Measurements from ENCODE around the gene AP5M1. TPM values are rescaled to one million over a fixed set of nuclear protein-coding genes. Genes with fewer than 3 reads are reported as not detected.

Gene AP5M1
- total and polyA plus RNA-seq, 2 of the 13 experiments (the other 11 are each of a cell fraction or from before 2014, with no cell fraction given) = 14.8 to 35.0 TPM

DNA sequence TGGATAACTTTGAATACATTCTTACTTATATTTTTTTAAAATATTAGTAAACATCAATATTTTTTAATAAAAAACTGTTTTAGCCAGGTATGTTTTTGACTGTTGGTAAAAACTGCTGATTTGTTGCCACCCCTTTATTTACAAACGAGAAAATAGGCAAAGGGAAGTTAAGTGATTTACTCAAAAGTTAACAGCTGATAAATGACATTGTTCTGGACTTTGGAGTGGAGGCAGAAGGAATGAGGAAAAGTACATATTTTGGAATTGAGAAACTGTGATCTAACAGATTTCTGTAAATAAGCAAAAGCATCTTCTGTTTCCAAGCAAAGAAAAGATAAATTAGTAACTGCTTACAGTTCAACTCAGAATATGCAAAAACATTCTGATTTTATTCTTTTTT is 4.5 kb downstream of the AP5M1 start:
- H3K9me3 ChIP-seq (ENCODE audit: low read length) = no peaks in the 10 kb centered on the region
- peak; percentile 16 for DNase-seq (ENCODE audit: low spot score)
- 56% methylated on average over 1 of the region's 1 CpG for WGBS (ENCODE audit: low lambda C conversion rate)
- no peak for FAIRE-seq
- BruUV-seq (replicated peaks) = no TSS peak
- peaks cover 9% of the 10 kb centered on the region for H4K20me1 ChIP-seq (ENCODE audit: insufficient read depth, low read length)
- in situ Hi-C loops (cut with HindIII; ENCODE audit: extremely low pct_ligation_motif_present, low pct_unique_long_range_greater_than_20kb) = no loop called here
- no peaks in the 10 kb centered on the region; a peak in 1 of 5 replicates for H3K27me3 ChIP-seq (ENCODE audit: control insufficient read depth in 1 of 2, insufficient read depth in 2 of 2, low read length in 2 of 2)
- ChIA-PET POLR2A (interaction anchor here (1.0 kb wide), 1 partner anchor 72 kb away, joined by 3 read pairs; no protein-coding TSS in a partner anchor), CTCF (ENCODE audit: low intra/inter-chr PET ratio, low total read pairs) (no interaction called here)
- peak overlapping the region; percentile 13; the same call in 1 of the 2 replicates for H3K4me2 ChIP-seq (ENCODE audit: low read depth, low read length)
- intact Hi-C loops (cut with micrococcal nuclease; ENCODE audit: unreplicated experiment) = no loop called here
- H3K9ac ChIP-seq (ENCODE audit: insufficient read depth, low read depth, low read length) = no peak overlapping the region
- peaks cover 37% of the 10 kb centered on the region for H3K4me1 ChIP-seq (ENCODE audit: insufficient read depth, low read length)
- peaks cover 54% of the 10 kb centered on the region for H3K79me2 ChIP-seq (ENCODE audit: insufficient read depth, low read length)
- H3K36me3 ChIP-seq (replicated peaks in 1 of 2; ENCODE audit: control insufficient read depth in 1 of 2, insufficient read depth in 2 of 2, low read length in 2 of 2) = peaks cover 2 to 16% of the 10 kb centered on the region in 2 experiments
- ATAC-seq = no peak
- no peak overlapping the region for H3K27ac ChIP-seq (ENCODE audit: extremely low read length, insufficient read depth, low read length)
- no peak overlapping the region for H2AFZ ChIP-seq (ENCODE audit: low read length)
- H3K4me3 ChIP-seq (replicated peaks in 1 of 3; ENCODE audit: insufficient read depth in 1 of 3, low read depth in 2 of 3, low read length in 3 of 3) = no peak overlapping the region
- TF ChIP-seq ELF3 (CRISPR knock-in tag; IDR thresholded peaks at IDR 0.05) (peak; percentile 60; the same call in 1 of the 2 replicates), FOXA3 (CRISPR knock-in tag; IDR thresholded peaks at IDR 0.05) (peak; percentile 48), SAP130 (CRISPR knock-in tag; IDR thresholded peaks at IDR 0.05; ENCODE audit: low read depth) (peak; percentile 34), GFI1 (CRISPR knock-in tag; IDR thresholded peaks at IDR 0.05; ENCODE audit: borderline replicate concordance) (peak; percentile 40; the same call in 1 of the 2 replicates), NBN (conservative IDR thresholded peaks at IDR 0.05) (no peak), ZKSCAN1 (IDR thresholded peaks at IDR 0.05; ENCODE audit: low read length) (no peak), JARID2 (CRISPR knock-in tag; IDR thresholded peaks at IDR 0.05; ENCODE audit: insufficient replicate concordance) (no peak), FOXP1 (IDR thresholded peaks at IDR 0.05) (no peak), FOXP1 (CRISPR knock-in tag; IDR thresholded peaks at IDR 0.05) (peak; percentile 12; the same call in 1 of the 2 replicates), MYNN (CRISPR knock-in tag; IDR thresholded peaks at IDR 0.05; ENCODE audit: low read depth) (no peak), NFKBIZ (CRISPR knock-in tag; IDR thresholded peaks at IDR 0.05) (no peak), ZFYVE20 (CRISPR knock-in tag; IDR thresholded peaks at IDR 0.05; ENCODE audit: borderline replicate concordance, low read depth) (no peak), SRY (CRISPR knock-in tag; IDR thresholded peaks at IDR 0.05) (no peak), HNF4A (CRISPR knock-in tag; IDR thresholded peaks at IDR 0.05) (0 out of 2 replicates have a peak, but pooled peaks have one; percentile 27)
- TF ChIP-seq, protein P1, sequence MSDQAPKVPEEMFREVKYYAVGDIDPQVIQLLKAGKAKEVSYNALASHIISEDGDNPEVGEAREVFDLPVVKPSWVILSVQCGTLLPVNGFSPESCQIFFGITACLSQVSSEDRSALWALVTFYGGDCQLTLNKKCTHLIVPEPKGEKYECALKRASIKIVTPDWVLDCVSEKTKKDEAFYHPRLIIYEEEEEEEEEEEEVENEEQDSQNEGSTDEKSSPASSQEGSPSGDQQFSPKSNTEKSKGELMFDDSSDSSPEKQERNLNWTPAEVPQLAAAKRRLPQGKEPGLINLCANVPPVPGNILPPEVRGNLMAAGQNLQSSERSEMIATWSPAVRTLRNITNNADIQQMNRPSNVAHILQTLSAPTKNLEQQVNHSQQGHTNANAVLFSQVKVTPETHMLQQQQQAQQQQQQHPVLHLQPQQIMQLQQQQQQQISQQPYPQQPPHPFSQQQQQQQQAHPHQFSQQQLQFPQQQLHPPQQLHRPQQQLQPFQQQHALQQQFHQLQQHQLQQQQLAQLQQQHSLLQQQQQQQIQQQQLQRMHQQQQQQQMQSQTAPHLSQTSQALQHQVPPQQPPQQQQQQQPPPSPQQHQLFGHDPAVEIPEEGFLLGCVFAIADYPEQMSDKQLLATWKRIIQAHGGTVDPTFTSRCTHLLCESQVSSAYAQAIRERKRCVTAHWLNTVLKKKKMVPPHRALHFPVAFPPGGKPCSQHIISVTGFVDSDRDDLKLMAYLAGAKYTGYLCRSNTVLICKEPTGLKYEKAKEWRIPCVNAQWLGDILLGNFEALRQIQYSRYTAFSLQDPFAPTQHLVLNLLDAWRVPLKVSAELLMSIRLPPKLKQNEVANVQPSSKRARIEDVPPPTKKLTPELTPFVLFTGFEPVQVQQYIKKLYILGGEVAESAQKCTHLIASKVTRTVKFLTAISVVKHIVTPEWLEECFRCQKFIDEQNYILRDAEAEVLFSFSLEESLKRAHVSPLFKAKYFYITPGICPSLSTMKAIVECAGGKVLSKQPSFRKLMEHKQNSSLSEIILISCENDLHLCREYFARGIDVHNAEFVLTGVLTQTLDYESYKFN (CRISPR knock-in tag; conservative IDR thresholded peaks at IDR 0.05) = peak; percentile 46
- TF ChIP-seq, protein P2, sequence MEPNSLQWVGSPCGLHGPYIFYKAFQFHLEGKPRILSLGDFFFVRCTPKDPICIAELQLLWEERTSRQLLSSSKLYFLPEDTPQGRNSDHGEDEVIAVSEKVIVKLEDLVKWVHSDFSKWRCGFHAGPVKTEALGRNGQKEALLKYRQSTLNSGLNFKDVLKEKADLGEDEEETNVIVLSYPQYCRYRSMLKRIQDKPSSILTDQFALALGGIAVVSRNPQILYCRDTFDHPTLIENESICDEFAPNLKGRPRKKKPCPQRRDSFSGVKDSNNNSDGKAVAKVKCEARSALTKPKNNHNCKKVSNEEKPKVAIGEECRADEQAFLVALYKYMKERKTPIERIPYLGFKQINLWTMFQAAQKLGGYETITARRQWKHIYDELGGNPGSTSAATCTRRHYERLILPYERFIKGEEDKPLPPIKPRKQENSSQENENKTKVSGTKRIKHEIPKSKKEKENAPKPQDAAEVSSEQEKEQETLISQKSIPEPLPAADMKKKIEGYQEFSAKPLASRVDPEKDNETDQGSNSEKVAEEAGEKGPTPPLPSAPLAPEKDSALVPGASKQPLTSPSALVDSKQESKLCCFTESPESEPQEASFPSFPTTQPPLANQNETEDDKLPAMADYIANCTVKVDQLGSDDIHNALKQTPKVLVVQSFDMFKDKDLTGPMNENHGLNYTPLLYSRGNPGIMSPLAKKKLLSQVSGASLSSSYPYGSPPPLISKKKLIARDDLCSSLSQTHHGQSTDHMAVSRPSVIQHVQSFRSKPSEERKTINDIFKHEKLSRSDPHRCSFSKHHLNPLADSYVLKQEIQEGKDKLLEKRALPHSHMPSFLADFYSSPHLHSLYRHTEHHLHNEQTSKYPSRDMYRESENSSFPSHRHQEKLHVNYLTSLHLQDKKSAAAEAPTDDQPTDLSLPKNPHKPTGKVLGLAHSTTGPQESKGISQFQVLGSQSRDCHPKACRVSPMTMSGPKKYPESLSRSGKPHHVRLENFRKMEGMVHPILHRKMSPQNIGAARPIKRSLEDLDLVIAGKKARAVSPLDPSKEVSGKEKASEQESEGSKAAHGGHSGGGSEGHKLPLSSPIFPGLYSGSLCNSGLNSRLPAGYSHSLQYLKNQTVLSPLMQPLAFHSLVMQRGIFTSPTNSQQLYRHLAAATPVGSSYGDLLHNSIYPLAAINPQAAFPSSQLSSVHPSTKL (CRISPR knock-in tag; IDR thresholded peaks at IDR 0.05) = 0 out of 2 replicates have a peak, but pooled peaks have one; percentile 28
- TF ChIP-seq, protein P3, sequence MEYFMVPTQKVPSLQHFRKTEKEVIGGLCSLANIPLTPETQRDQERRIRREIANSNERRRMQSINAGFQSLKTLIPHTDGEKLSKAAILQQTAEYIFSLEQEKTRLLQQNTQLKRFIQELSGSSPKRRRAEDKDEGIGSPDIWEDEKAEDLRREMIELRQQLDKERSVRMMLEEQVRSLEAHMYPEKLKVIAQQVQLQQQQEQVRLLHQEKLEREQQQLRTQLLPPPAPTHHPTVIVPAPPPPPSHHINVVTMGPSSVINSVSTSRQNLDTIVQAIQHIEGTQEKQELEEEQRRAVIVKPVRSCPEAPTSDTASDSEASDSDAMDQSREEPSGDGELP (IDR thresholded peaks at IDR 0.05; ENCODE audit: borderline replicate concordance, low read depth) = peak; percentile 77
